GM12878 (cell line): ENCODE results near the gene APOL4.

Experiments used
- BMI1 ChIP-seq: fragments of 450-650 bp; IDR thresholded peaks from 2 replicates; pipeline ENCODE4 v1.6.1; 2016; ENCODE audit warnings: mild to moderate bottlenecking, moderate library complexity, borderline replicate concordance
- CHD1 ChIP-seq: IDR thresholded peaks from 2 replicates; pipeline ENCODE4 v1.6.1; 2012; ENCODE audit warnings: low read depth, low read length, improper control_type of control experiment
- EZH2 ChIP-seq: IDR thresholded peaks from 2 replicates; pipeline ENCODE4 v1.6.1; 2012; ENCODE audit warnings: low read depth, mild to moderate bottlenecking, control low read depth, inconsistent platforms, low read length, borderline replicate concordance; ENCODE audit not compliant: control insufficient read depth
- GABPA ChIP-seq: IDR thresholded peaks from 2 replicates; pipeline ENCODE4 v1.6.1; 2014; ENCODE audit warnings: antibody characterized with exemption, low read depth, mild to moderate bottlenecking, inconsistent platforms
- KAT2A ChIP-seq: conservative IDR thresholded peaks from 2 replicates; pipeline ENCODE4 v1.6.1; 2011; ENCODE audit warnings: low read depth, low read length; ENCODE audit not compliant: control insufficient read depth
- MYC ChIP-seq: IDR thresholded peaks from 2 replicates; pipeline ENCODE4 v1.6.1; 2011; ENCODE audit warnings: mild to moderate bottlenecking, low read length, moderate library complexity, inconsistent platforms; ENCODE audit not compliant: insufficient read depth, insufficient replicate concordance, insufficient read length, severe bottlenecking
- NFYB ChIP-seq: IDR thresholded peaks from 2 replicates; pipeline ENCODE4 v1.6.1; 2011; ENCODE audit warnings: low read depth, mild to moderate bottlenecking, low read length, improper control_type of control experiment, moderate library complexity; ENCODE audit not compliant: insufficient read depth
- RAD21 ChIP-seq: IDR thresholded peaks from 2 replicates; pipeline ENCODE4 v1.6.1; 2011; ENCODE audit warnings: mild to moderate bottlenecking, low read depth, low read length, moderate library complexity; ENCODE audit not compliant: insufficient read depth
- SMARCA5 ChIP-seq: fragments of 450-650 bp; IDR thresholded peaks from 2 replicates; pipeline ENCODE4 v1.6.1; 2017; ENCODE audit warnings: mild to moderate bottlenecking
- SRF ChIP-seq, 2 experiments: IDR thresholded peaks; 2 replicates each; pipeline ENCODE4 v1.6.1; 2011; ENCODE audit warnings: low read depth in 2 of 2, low read length in 2 of 2, mild to moderate bottlenecking in 1 of 2, moderate library complexity in 1 of 2
- ZBTB33 ChIP-seq: fragments of 450-650 bp; IDR thresholded peaks from 2 replicates; pipeline ENCODE4 v1.6.1; 2017; ENCODE audit warnings: mild to moderate bottlenecking
- TF ChIP-seq, protein P1 (sequence below), 3 experiments: IDR thresholded peaks in 2 of 3; conservative IDR thresholded peaks in 1 of 3; 2 replicates each; pipeline ENCODE4 v1.5.1; 2011; ENCODE audit warnings: low read depth in 3 of 3, low read length in 3 of 3, mild to moderate bottlenecking in 3 of 3, control low read depth in 2 of 3, moderate library complexity in 2 of 3, inconsistent platforms in 1 of 3, mixed read lengths in 1 of 3; ENCODE audit not compliant: control insufficient read depth in 2 of 3, insufficient read depth in 1 of 3; ENCODE audit errors: extremely low read depth in 1 of 3

GRCh38 chr22:36141481-36141880 is 60.1 kb downstream of the APOL4 start:
- TF ChIP-seq RAD21 (no peak), MYC (no peak), ZBTB33 (no peak), NFYB (no peak), EZH2 (no peak), BMI1 (no peak), SRF (IDR thresholded peaks at IDR 0.05; ENCODE audit: low read depth in 2 of 2, low read length in 2 of 2) (no peak), CHD1 (no peak), KAT2A (no peak), GABPA (no peak), SMARCA5 (no peak)
- TF ChIP-seq, protein P1, sequence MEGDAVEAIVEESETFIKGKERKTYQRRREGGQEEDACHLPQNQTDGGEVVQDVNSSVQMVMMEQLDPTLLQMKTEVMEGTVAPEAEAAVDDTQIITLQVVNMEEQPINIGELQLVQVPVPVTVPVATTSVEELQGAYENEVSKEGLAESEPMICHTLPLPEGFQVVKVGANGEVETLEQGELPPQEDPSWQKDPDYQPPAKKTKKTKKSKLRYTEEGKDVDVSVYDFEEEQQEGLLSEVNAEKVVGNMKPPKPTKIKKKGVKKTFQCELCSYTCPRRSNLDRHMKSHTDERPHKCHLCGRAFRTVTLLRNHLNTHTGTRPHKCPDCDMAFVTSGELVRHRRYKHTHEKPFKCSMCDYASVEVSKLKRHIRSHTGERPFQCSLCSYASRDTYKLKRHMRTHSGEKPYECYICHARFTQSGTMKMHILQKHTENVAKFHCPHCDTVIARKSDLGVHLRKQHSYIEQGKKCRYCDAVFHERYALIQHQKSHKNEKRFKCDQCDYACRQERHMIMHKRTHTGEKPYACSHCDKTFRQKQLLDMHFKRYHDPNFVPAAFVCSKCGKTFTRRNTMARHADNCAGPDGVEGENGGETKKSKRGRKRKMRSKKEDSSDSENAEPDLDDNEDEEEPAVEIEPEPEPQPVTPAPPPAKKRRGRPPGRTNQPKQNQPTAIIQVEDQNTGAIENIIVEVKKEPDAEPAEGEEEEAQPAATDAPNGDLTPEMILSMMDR (IDR thresholded peaks at IDR 0.05 in 2 of 3, conservative IDR thresholded peaks at IDR 0.05 in 1 of 3; ENCODE audit: control insufficient read depth in 2 of 3, extremely low read depth in 1 of 3, insufficient read depth in 1 of 3, low read depth in 3 of 3, low read length in 3 of 3): no peak
